ENCODE results near the gene ACOT11.

GRCh38 chr1:54520631-54521321 lies 27.3 kb upstream of the ACOT11 start:
- no peak for TF ChIP-seq POLR2A (IDR thresholded peaks at IDR 0.05)
- TF ChIP-seq, protein P1, sequence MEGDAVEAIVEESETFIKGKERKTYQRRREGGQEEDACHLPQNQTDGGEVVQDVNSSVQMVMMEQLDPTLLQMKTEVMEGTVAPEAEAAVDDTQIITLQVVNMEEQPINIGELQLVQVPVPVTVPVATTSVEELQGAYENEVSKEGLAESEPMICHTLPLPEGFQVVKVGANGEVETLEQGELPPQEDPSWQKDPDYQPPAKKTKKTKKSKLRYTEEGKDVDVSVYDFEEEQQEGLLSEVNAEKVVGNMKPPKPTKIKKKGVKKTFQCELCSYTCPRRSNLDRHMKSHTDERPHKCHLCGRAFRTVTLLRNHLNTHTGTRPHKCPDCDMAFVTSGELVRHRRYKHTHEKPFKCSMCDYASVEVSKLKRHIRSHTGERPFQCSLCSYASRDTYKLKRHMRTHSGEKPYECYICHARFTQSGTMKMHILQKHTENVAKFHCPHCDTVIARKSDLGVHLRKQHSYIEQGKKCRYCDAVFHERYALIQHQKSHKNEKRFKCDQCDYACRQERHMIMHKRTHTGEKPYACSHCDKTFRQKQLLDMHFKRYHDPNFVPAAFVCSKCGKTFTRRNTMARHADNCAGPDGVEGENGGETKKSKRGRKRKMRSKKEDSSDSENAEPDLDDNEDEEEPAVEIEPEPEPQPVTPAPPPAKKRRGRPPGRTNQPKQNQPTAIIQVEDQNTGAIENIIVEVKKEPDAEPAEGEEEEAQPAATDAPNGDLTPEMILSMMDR (IDR thresholded peaks at IDR 0.05) = no peak

All from ovary (tissue), 3 donors.